ENCODE data around the gene MYO1E. TPM values are rescaled to one million over a fixed set of nuclear protein-coding genes. Genes with fewer than 3 reads are reported as not detected.
"Not testable (repeated sequence)": the region's sequence is repeated elsewhere in the genome, so short reads cannot be mapped to it uniquely, and the experiment has no call there.

Gene MYO1E
- total RNA-seq, 1 donor: 336 TPM

GRCh38 chr15:59406446-59406845, 33.8 kb upstream of the MYO1E start:
- Histone ChIP-seq H3K36me3 (ENCODE audit: insufficient read depth, low read length) (no peaks in the 10 kb centered on the region), H3K79me2 (ENCODE audit: insufficient read depth, low read length) (no peaks in the 10 kb centered on the region), H3K27me3 (ENCODE audit: insufficient read depth, low read length) (no peaks in the 10 kb centered on the region), H2AFZ (ENCODE audit: low read length) (no peak overlapping the region), H3K4me2 (ENCODE audit: insufficient read depth, low read length) (no peak overlapping the region), H4K20me1 (ENCODE audit: insufficient read depth, low read length) (no peaks in the 10 kb centered on the region), H3K4me3 (ENCODE audit: insufficient read depth, low read length) (no peak overlapping the region), H3K4me1 (ENCODE audit: insufficient read depth, low read length) (no peaks in the 10 kb centered on the region), H3K27ac (ENCODE audit: low read depth, low read length) (no peak overlapping the region), H3K9me3 (ENCODE audit: low read depth, low read length) (no peaks in the 10 kb centered on the region)
- DNase-seq (ENCODE audit: insufficient read length, low spot score, missing footprints): no peak
- TF ChIP-seq CTCF (IDR thresholded peaks at IDR 0.05; ENCODE audit: extremely low read depth, low read depth, low read length): no peak

- Histone ChIP-seq H3K79me2 (ENCODE audit: insufficient read depth, low read length) (no peaks in the 10 kb centered on the region), H3K36me3 (ENCODE audit: insufficient read depth, low read length) (no peaks in the 10 kb centered on the region), H3K4me1 (ENCODE audit: insufficient read depth, low read length) (no peaks in the 10 kb centered on the region), H2AFZ (ENCODE audit: low read length) (no peak overlapping the region), H4K20me1 (ENCODE audit: insufficient read depth, low read length) (no peaks in the 10 kb centered on the region), H3K9me3 (ENCODE audit: low read depth, low read length) (no peaks in the 10 kb centered on the region), H3K4me2 (ENCODE audit: insufficient read depth, low read length) (no peak overlapping the region), H3K27me3 (ENCODE audit: insufficient read depth, low read length) (no peaks in the 10 kb centered on the region), H3K4me3 (ENCODE audit: insufficient read depth, low read length) (no peak overlapping the region), H3K27ac (ENCODE audit: low read depth, low read length) (no peak overlapping the region)
- no peak for TF ChIP-seq CTCF (IDR thresholded peaks at IDR 0.05; ENCODE audit: extremely low read depth, low read depth, low read length)
- no peak for DNase-seq (ENCODE audit: insufficient read length, low spot score, missing footprints)
These were observed 32.4 kb upstream of the MYO1E start for GRCh38 chr15:59405079-59405478.

GRCh38 chr15:59401824-59402569, 29.3 kb upstream of the MYO1E start:
- H3K27me3 ChIP-seq (ENCODE audit: insufficient read depth, low read length): no peaks in the 10 kb centered on the region
- H4K20me1 ChIP-seq (ENCODE audit: insufficient read depth, low read length): no peaks in the 10 kb centered on the region
- no peaks in the 10 kb centered on the region for H3K9me3 ChIP-seq (ENCODE audit: low read depth, low read length)
- no peak for DNase-seq (ENCODE audit: insufficient read length, low spot score, missing footprints)
- no peaks in the 10 kb centered on the region for H3K4me1 ChIP-seq (ENCODE audit: insufficient read depth, low read length)
- peak overlapping the region; percentile 47 for H3K4me2 ChIP-seq (ENCODE audit: insufficient read depth, low read length)
- no peak overlapping the region for H3K27ac ChIP-seq (ENCODE audit: low read depth, low read length)
- H3K36me3 ChIP-seq (ENCODE audit: insufficient read depth, low read length): no peaks in the 10 kb centered on the region
- TF ChIP-seq CTCF (IDR thresholded peaks at IDR 0.05; ENCODE audit: extremely low read depth, low read depth, low read length): no peak
- H3K4me3 ChIP-seq (ENCODE audit: insufficient read depth, low read length): no peak overlapping the region
- H2AFZ ChIP-seq (ENCODE audit: low read length): no peak overlapping the region
- H3K79me2 ChIP-seq (ENCODE audit: insufficient read depth, low read length): no peaks in the 10 kb centered on the region

GRCh38 chr15:59401051-59401823, 28.6 kb upstream of the MYO1E start:
- H3K4me2 ChIP-seq (ENCODE audit: insufficient read depth, low read length): peak overlapping the region; percentile 47
- H3K4me3 ChIP-seq (ENCODE audit: insufficient read depth, low read length); H3K36me3 ChIP-seq (ENCODE audit: insufficient read depth, low read length): not testable (repeated sequence)

More at GRCh38 chr15:59401051-59401823, 28.6 kb upstream of the MYO1E start:
- not testable (repeated sequence) for H2AFZ ChIP-seq (ENCODE audit: low read length); H3K9me3 ChIP-seq (ENCODE audit: low read depth, low read length); H3K4me1 ChIP-seq (ENCODE audit: insufficient read depth, low read length); H3K79me2 ChIP-seq (ENCODE audit: insufficient read depth, low read length); H3K27me3 ChIP-seq (ENCODE audit: insufficient read depth, low read length); H3K27ac ChIP-seq (ENCODE audit: low read depth, low read length); DNase-seq (ENCODE audit: insufficient read length, low spot score, missing footprints); H4K20me1 ChIP-seq (ENCODE audit: insufficient read depth, low read length)

Measured in osteoblast (primary cell).